Hematopoietic multipotent progenitor cell treated with erythropoietin and hydrocortisone succinate and interleukin-3 and kit ligand, for 17 days (in vitro differentiated cells): Measurements from ENCODE around the gene TMEM176B.

Experiments used
- DNase-seq: peaks from one replicate; pipeline ENCODE4 v3.0.0-alpha.2; 2015; ENCODE audit warnings: low spot score

The TMEM176B gene

GRCh38 chr7:150751702-150752101 is 48.5 kb downstream of the TMEM176B start:
- no peak for DNase-seq

- DNase-seq = no peak
Observed at GRCh38 chr7:150748376-150748775, 51.8 kb downstream of the TMEM176B start.

GRCh38 chr7:150746921-150747320 is 53.2 kb downstream of the TMEM176B start:
- no peak for DNase-seq

- no peak for DNase-seq
Observed at GRCh38 chr7:150745876-150746275, 54.3 kb downstream of the TMEM176B start.

GRCh38 chr7:150745086-150745485 is 55.1 kb downstream of the TMEM176B start:
- DNase-seq = no peak

GRCh38 chr7:150744041-150744656 is 56.0 kb downstream of the TMEM176B start:
- no peak for DNase-seq

- DNase-seq = no peak
Observed at GRCh38 chr7:150742286-150742968, 57.7 kb downstream of the TMEM176B start.
